SK-N-SH treated with all-trans-retinoic acid at 6 μM for 48 hours (cell line): Measurements from ENCODE around the gene CDC42SE2.

Source experiments
- ATAC-seq: fragments of 200-7000 bp; cut with Tn5 transposase; 3 replicates; pipeline ENCODE4 v1.9.1; 2020; ENCODE audit warnings: mild to moderate bottlenecking, moderate library complexity
- ARNTL ChIP-seq: fragments of 450-650 bp; formaldehyde crosslinking; IDR thresholded peaks from 2 replicates; pipeline ENCODE4 v1.5.0; 2020; ENCODE audit warnings: low read depth, mild to moderate bottlenecking, moderate library complexity, borderline replicate concordance
- BACH2 ChIP-seq: fragments of 250-450 bp; sonication (Bioruptor Pico); IDR thresholded peaks from 2 replicates; pipeline ENCODE4 v1.9.0; 2021; ENCODE audit warnings: mild to moderate bottlenecking, borderline replicate concordance
- CSDC2 ChIP-seq: fragments of 250-450 bp; sonication (Bioruptor Pico); IDR thresholded peaks from 2 replicates; pipeline ENCODE4 v1.5.0; 2020; ENCODE audit warnings: mild to moderate bottlenecking, moderate library complexity
- ESRRG ChIP-seq: fragments of 250-450 bp; sonication (Bioruptor Pico); IDR thresholded peaks from 2 replicates; pipeline ENCODE4 v1.6.1; 2021; ENCODE audit warnings: mild to moderate bottlenecking
- GLIS3 ChIP-seq: fragments of 250-450 bp; sonication (Bioruptor Pico); IDR thresholded peaks from 2 replicates; pipeline ENCODE4 v1.5.0; 2020; ENCODE audit warnings: mild to moderate bottlenecking, moderate library complexity
- ISL1 ChIP-seq: fragments of 250-450 bp; sonication (Bioruptor Pico); IDR thresholded peaks from 2 replicates; pipeline ENCODE4 v2.1.2; 2022; ENCODE audit warnings: mild to moderate bottlenecking, moderate library complexity
- OSR1 ChIP-seq: fragments of 250-450 bp; sonication (Bioruptor Pico); IDR thresholded peaks from 2 replicates; pipeline ENCODE4 v1.8.0; 2022; ENCODE audit warnings: moderate library complexity, mild to moderate bottlenecking, inconsistent platforms
- PPARA ChIP-seq: fragments of 250-450 bp; sonication (Bioruptor Pico); IDR thresholded peaks from 2 replicates; pipeline ENCODE4 v1.5.0; 2020; ENCODE audit warnings: mild to moderate bottlenecking, borderline replicate concordance
- RARB ChIP-seq: fragments of 250-450 bp; sonication (Bioruptor Pico); IDR thresholded peaks from 2 replicates; pipeline ENCODE4 v1.8.0; 2021; ENCODE audit warnings: mild to moderate bottlenecking, moderate library complexity
- SNAI2 ChIP-seq: fragments of 250-450 bp; sonication (Bioruptor Pico); IDR thresholded peaks from 2 replicates; pipeline ENCODE4 v1.5.0; 2020; ENCODE audit warnings: mild to moderate bottlenecking, moderate library complexity
- TCF4 ChIP-seq: fragments of 250-450 bp; sonication (Bioruptor Pico); IDR thresholded peaks from 2 replicates; pipeline ENCODE4 v1.8.0; 2021; ENCODE audit warnings: mild to moderate bottlenecking, moderate library complexity, borderline replicate concordance
- TOX ChIP-seq: fragments of 250-450 bp; sonication (Bioruptor Pico); IDR thresholded peaks from 2 replicates; pipeline ENCODE4 v1.8.0; 2021; ENCODE audit warnings: mild to moderate bottlenecking, moderate library complexity, borderline replicate concordance
- ZC3H10 ChIP-seq: fragments of 250-450 bp; sonication (Bioruptor Pico); IDR thresholded peaks from 2 replicates; pipeline ENCODE4 v1.5.1; 2021; ENCODE audit warnings: mild to moderate bottlenecking, moderate library complexity
- ZFP3 ChIP-seq: fragments of 250-450 bp; sonication (Bioruptor Pico); IDR thresholded peaks from 2 replicates; pipeline ENCODE4 v1.5.0; 2020; ENCODE audit warnings: mild to moderate bottlenecking, moderate library complexity
- ZFP30 ChIP-seq: fragments of 450-650 bp; formaldehyde crosslinking; IDR thresholded peaks from 2 replicates; pipeline ENCODE4 v1.5.0; 2022; ENCODE audit warnings: mild to moderate bottlenecking, moderate library complexity
- ZNF565 ChIP-seq: fragments of 450-650 bp; formaldehyde crosslinking; conservative IDR thresholded peaks from 2 replicates; pipeline ENCODE4 v1.5.0; 2020; ENCODE audit warnings: low read depth, mild to moderate bottlenecking, moderate library complexity
- ZNF70 ChIP-seq: fragments of 450-650 bp; formaldehyde crosslinking; IDR thresholded peaks from 2 replicates; pipeline ENCODE4 v1.5.0; 2020; ENCODE audit warnings: mild to moderate bottlenecking, moderate library complexity
- ZNF8 ChIP-seq: fragments of 450-650 bp; formaldehyde crosslinking; IDR thresholded peaks from 2 replicates; pipeline ENCODE4 v1.5.0; 2020; ENCODE audit warnings: mild to moderate bottlenecking, moderate library complexity
- TF ChIP-seq, protein P1 (sequence below): fragments of 250-450 bp; sonication (Bioruptor Pico); IDR thresholded peaks from 2 replicates; pipeline ENCODE4 v1.5.0; 2020; ENCODE audit warnings: mild to moderate bottlenecking, moderate library complexity
- TF ChIP-seq, protein P2 (sequence below): fragments of 250-450 bp; sonication (Bioruptor Pico); IDR thresholded peaks from 2 replicates; pipeline ENCODE4 v1.8.0; 2020; ENCODE audit warnings: mild to moderate bottlenecking, moderate library complexity, borderline replicate concordance
- TF ChIP-seq, protein P3 (sequence below): fragments of 250-450 bp; sonication (Bioruptor Pico); IDR thresholded peaks from 2 replicates; pipeline ENCODE4 v1.5.1; 2020; ENCODE audit warnings: low read depth, mild to moderate bottlenecking, moderate library complexity
- TF ChIP-seq, protein P4 (sequence below): fragments of 250-450 bp; sonication (Bioruptor Pico); IDR thresholded peaks from 2 replicates; pipeline ENCODE4 v1.8.0; 2021; ENCODE audit warnings: low read depth, mild to moderate bottlenecking, moderate library complexity, borderline replicate concordance
- TF ChIP-seq, protein P5 (sequence below): fragments of 250-450 bp; sonication (Bioruptor Pico); IDR thresholded peaks from 2 replicates; pipeline ENCODE4 v1.5.1; 2021; ENCODE audit warnings: mild to moderate bottlenecking, moderate library complexity

Gene CDC42SE2

DNA sequence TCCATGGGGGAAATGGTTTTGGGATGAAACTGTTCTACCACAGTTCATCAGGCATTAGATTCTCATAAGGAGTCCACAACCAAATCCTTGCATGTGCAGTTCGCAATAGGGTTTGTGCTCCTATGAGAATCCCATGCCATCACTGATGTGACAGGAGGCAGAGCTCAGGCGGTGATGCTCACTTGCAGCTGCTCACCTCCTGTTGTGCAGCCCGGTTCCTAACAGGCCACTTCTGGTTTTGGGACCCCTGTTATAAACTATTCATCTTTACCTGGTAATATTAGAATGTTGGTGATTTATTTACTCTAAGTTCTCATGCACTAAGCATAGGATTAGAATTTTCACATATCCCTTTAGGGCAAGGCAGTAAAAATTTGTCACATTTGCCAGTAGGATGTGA, 122.3 kb downstream of the CDC42SE2 start:
- TF ChIP-seq CSDC2 (CRISPR knock-in tag) (no peak), SNAI2 (no peak), ZFP30 (CRISPR knock-in tag) (no peak), ZNF8 (no peak), OSR1 (CRISPR knock-in tag) (no peak), TOX (CRISPR knock-in tag) (no peak), ARNTL (CRISPR knock-in tag) (no peak), BACH2 (CRISPR knock-in tag) (no peak), ISL1 (CRISPR knock-in tag) (no peak), TCF4 (CRISPR knock-in tag) (no peak), ZNF565 (CRISPR knock-in tag) (no peak), ZC3H10 (CRISPR knock-in tag) (no peak), GLIS3 (no peak)
- TF ChIP-seq, protein P1, sequence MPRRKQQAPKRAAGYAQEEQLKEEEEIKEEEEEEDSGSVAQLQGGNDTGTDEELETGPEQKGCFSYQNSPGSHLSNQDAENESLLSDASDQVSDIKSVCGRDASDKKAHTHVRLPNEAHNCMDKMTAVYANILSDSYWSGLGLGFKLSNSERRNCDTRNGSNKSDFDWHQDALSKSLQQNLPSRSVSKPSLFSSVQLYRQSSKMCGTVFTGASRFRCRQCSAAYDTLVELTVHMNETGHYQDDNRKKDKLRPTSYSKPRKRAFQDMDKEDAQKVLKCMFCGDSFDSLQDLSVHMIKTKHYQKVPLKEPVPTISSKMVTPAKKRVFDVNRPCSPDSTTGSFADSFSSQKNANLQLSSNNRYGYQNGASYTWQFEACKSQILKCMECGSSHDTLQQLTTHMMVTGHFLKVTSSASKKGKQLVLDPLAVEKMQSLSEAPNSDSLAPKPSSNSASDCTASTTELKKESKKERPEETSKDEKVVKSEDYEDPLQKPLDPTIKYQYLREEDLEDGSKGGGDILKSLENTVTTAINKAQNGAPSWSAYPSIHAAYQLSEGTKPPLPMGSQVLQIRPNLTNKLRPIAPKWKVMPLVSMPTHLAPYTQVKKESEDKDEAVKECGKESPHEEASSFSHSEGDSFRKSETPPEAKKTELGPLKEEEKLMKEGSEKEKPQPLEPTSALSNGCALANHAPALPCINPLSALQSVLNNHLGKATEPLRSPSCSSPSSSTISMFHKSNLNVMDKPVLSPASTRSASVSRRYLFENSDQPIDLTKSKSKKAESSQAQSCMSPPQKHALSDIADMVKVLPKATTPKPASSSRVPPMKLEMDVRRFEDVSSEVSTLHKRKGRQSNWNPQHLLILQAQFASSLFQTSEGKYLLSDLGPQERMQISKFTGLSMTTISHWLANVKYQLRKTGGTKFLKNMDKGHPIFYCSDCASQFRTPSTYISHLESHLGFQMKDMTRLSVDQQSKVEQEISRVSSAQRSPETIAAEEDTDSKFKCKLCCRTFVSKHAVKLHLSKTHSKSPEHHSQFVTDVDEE (CRISPR knock-in tag) = no peak
- TF ChIP-seq, protein P2, sequence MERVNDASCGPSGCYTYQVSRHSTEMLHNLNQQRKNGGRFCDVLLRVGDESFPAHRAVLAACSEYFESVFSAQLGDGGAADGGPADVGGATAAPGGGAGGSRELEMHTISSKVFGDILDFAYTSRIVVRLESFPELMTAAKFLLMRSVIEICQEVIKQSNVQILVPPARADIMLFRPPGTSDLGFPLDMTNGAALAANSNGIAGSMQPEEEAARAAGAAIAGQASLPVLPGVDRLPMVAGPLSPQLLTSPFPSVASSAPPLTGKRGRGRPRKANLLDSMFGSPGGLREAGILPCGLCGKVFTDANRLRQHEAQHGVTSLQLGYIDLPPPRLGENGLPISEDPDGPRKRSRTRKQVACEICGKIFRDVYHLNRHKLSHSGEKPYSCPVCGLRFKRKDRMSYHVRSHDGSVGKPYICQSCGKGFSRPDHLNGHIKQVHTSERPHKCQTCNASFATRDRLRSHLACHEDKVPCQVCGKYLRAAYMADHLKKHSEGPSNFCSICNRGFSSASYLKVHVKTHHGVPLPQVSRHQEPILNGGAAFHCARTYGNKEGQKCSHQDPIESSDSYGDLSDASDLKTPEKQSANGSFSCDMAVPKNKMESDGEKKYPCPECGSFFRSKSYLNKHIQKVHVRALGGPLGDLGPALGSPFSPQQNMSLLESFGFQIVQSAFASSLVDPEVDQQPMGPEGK (CRISPR knock-in tag) = no peak
- ATAC-seq = no peak

DNA sequence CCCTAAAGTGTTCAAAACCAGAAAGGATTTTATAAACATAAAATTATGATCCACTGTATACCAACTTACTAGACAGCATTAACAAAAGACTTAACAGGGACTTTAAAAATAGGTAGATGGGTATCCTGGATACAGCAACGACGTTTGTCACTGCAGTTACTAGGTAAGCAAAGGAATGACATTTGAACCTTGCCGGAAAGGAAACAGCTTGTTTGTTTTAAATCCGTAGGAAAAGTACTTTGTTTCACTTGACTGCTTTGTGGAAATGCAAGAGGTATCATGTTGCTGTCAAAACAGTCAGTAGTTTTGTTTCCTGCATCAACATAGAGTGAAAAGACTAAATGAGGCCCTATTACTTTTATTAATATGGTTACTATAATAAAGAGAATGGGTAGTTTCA, 122.9 kb downstream of the CDC42SE2 start:
- no peak for ATAC-seq
- TF ChIP-seq ZNF70 (CRISPR knock-in tag) = no peak
- TF ChIP-seq, all 23 proteins: peak for 0

DNA sequence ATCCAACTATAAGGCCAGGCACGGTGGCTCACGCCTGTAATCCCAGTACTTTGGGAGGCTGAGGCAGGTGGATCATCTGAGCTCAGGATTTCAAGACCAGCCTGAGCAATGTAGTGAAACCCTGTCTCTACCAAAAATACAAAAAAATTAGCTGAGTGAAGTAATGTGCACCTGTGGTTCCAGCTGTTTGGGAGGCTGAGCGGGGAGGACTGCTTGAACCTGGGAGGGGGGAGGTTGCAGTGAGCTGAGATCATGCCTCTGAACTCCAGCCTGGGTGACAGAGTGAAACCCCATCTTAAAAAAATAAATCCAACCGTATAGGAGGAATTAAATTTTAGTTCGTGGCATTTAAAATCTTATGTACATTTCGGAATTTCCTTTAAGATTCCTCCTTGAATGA, 123.4 kb downstream of the CDC42SE2 start:
- no peak for TF ChIP-seq PPARA
- TF ChIP-seq OSR1 (CRISPR knock-in tag) = no peak
- TF ChIP-seq, protein P1 (CRISPR knock-in tag) = no peak
- no peak for TF ChIP-seq ZNF70 (CRISPR knock-in tag)
- TF ChIP-seq, protein P3, sequence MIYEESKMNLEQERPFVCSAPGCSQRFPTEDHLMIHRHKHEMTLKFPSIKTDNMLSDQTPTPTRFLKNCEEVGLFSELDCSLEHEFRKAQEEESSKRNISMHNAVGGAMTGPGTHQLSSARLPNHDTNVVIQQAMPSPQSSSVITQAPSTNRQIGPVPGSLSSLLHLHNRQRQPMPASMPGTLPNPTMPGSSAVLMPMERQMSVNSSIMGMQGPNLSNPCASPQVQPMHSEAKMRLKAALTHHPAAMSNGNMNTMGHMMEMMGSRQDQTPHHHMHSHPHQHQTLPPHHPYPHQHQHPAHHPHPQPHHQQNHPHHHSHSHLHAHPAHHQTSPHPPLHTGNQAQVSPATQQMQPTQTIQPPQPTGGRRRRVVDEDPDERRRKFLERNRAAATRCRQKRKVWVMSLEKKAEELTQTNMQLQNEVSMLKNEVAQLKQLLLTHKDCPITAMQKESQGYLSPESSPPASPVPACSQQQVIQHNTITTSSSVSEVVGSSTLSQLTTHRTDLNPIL (CRISPR knock-in tag) = no peak
- no peak for TF ChIP-seq RARB (CRISPR knock-in tag)
- TF ChIP-seq, protein P4, sequence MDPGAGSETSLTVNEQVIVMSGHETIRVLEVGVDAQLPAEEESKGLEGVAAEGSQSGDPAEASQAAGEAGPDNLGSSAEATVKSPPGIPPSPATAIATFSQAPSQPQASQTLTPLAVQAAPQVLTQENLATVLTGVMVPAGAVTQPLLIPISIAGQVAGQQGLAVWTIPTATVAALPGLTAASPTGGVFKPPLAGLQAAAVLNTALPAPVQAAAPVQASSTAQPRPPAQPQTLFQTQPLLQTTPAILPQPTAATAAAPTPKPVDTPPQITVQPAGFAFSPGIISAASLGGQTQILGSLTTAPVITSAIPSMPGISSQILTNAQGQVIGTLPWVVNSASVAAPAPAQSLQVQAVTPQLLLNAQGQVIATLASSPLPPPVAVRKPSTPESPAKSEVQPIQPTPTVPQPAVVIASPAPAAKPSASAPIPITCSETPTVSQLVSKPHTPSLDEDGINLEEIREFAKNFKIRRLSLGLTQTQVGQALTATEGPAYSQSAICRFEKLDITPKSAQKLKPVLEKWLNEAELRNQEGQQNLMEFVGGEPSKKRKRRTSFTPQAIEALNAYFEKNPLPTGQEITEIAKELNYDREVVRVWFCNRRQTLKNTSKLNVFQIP (CRISPR knock-in tag) = no peak
- TF ChIP-seq BACH2 (CRISPR knock-in tag) = no peak
- TF ChIP-seq, protein P5, sequence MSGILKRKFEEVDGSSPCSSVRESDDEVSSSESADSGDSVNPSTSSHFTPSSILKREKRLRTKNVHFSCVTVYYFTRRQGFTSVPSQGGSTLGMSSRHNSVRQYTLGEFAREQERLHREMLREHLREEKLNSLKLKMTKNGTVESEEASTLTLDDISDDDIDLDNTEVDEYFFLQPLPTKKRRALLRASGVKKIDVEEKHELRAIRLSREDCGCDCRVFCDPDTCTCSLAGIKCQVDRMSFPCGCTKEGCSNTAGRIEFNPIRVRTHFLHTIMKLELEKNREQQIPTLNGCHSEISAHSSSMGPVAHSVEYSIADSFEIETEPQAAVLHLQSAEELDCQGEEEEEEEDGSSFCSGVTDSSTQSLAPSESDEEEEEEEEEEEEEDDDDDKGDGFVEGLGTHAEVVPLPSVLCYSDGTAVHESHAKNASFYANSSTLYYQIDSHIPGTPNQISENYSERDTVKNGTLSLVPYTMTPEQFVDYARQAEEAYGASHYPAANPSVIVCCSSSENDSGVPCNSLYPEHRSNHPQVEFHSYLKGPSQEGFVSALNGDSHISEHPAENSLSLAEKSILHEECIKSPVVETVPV (CRISPR knock-in tag) = no peak
- TF ChIP-seq ZNF565 (CRISPR knock-in tag) = no peak
- TF ChIP-seq SNAI2 = no peak
- no peak for TF ChIP-seq CSDC2 (CRISPR knock-in tag)
- no peak for TF ChIP-seq ZNF8
- no peak for TF ChIP-seq ARNTL (CRISPR knock-in tag)
- no peak for TF ChIP-seq ZFP3 (CRISPR knock-in tag)
- TF ChIP-seq ISL1 (CRISPR knock-in tag) = no peak
- TF ChIP-seq ZFP30 (CRISPR knock-in tag) = no peak
- TF ChIP-seq GLIS3 = no peak
- TF ChIP-seq, protein P2 (CRISPR knock-in tag) = no peak
- no peak for TF ChIP-seq ESRRG (CRISPR knock-in tag)
- ATAC-seq = no peak
